ENCODE data around the gene ZBTB38. TPM values are rescaled to one million over a fixed set of nuclear protein-coding genes. Genes with fewer than 3 reads are reported as not detected.

The ZBTB38 gene
- total RNA-seq, 5 donors from 2014 or later (not counting 1 experiment from before 2014, with no cell fraction given): 38.7 to 72.3 (median 58.2) TPM

GRCh38 chr3:141362736-141363135 is 5.6 kb upstream of the ZBTB38 start:
- no peak overlapping the region for H3K27ac Mint-ChIP-seq
- ChIA-PET CTCF (interaction anchor here (0.7 to 4.3 kb wide), 6 partner anchors 9 to 98 kb away, joined by 3 to 43 read pairs (median 4); no protein-coding TSS in a partner anchor), POLR2A (no interaction called here)
- no peak for DNase-seq
- Histone ChIP-seq H3K36me3 (ENCODE audit: control insufficient read depth in 2 of 2, extremely low read depth in 1 of 2, insufficient read depth in 1 of 2, low read length in 1 of 2) (no peaks in the 10 kb centered on the region), H3K4me1 (ENCODE audit: control insufficient read depth in 1 of 2, extremely low read depth in 1 of 2, insufficient read depth in 2 of 2, low read length in 2 of 2) (peaks cover 0 to 4% of the 10 kb centered on the region in 2 experiments), H3K4me3 (ENCODE audit: control insufficient read depth in 1 of 2, extremely low read depth in 1 of 2, low read length in 1 of 2) (no peak overlapping the region), H3K27me3 (replicated peaks in 1 of 2; ENCODE audit: control insufficient read depth in 2 of 2, extremely low read depth in 1 of 2, insufficient read depth in 2 of 2, low read length in 1 of 2) (no peaks in the 10 kb centered on the region), H3K9me3 (no peaks in the 10 kb centered on the region), H3K27ac (ENCODE audit: low read length) (no peak overlapping the region)
- no CpG with 5 or more reads among the region's 1 CpG for WGBS (ENCODE audit: insufficient coverage)
- no peak overlapping the region for H3K4me3 Mint-ChIP-seq
- H3K4me1 Mint-ChIP-seq: peaks cover 0 to 8% (median 6%) of the 10 kb centered on the region in 3 donors
- H3K9me3 Mint-ChIP-seq: peaks cover 0 to 3% (median 0%) of the 10 kb centered on the region in 3 donors
- H3K36me3 Mint-ChIP-seq: no peaks in the 10 kb centered on the region
- no peak for ATAC-seq (replicated peaks in 1 of 4)
- H3K27me3 Mint-ChIP-seq: peaks cover 0 to 3% of the 10 kb centered on the region in 2 donors

- DNase-seq (no peak), ATAC-seq (replicated peaks in 1 of 4) (no peak)
- Mint-ChIP-seq H3K4me1 (peaks cover 0 to 13% (median 11%) of the 10 kb centered on the region in 3 donors), H3K27me3 (peaks cover 0 to 3% of the 10 kb centered on the region in 2 donors), H3K4me3 (no peak overlapping the region), H3K36me3 (no peaks in the 10 kb centered on the region), H3K9me3 (peaks cover 0 to 3% (median 0%) of the 10 kb centered on the region in 3 donors), H3K27ac (no peak overlapping the region)
- ChIA-PET POLR2A (interaction anchor here in 1 of 2 donors (0.7 to 0.8 kb wide), 2 partner anchors 135 to 190 kb away, joined by 3 to 7 read pairs; no protein-coding TSS in a partner anchor), CTCF (interaction anchor here (0.7 kb wide), 2 partner anchors 14 to 81 kb away, joined by 7 to 12 read pairs; no protein-coding TSS in a partner anchor)
- Histone ChIP-seq H3K4me1 (ENCODE audit: control insufficient read depth in 1 of 2, extremely low read depth in 1 of 2, insufficient read depth in 2 of 2, low read length in 2 of 2) (peaks cover 0 to 4% of the 10 kb centered on the region in 2 experiments), H3K4me3 (ENCODE audit: control insufficient read depth in 1 of 2, extremely low read depth in 1 of 2, low read length in 1 of 2) (no peak overlapping the region), H3K36me3 (ENCODE audit: control insufficient read depth in 2 of 2, extremely low read depth in 1 of 2, insufficient read depth in 1 of 2, low read length in 1 of 2) (no peaks in the 10 kb centered on the region), H3K9me3 (no peaks in the 10 kb centered on the region), H3K27me3 (replicated peaks in 1 of 2; ENCODE audit: control insufficient read depth in 2 of 2, extremely low read depth in 1 of 2, insufficient read depth in 2 of 2, low read length in 1 of 2) (no peaks in the 10 kb centered on the region), H3K27ac (ENCODE audit: low read length) (no peak overlapping the region)
- 100% methylated on average over 1 of the region's 1 CpG for WGBS (ENCODE audit: insufficient coverage)
Observed at GRCh38 chr3:141365201-141365600, 3.1 kb upstream of the ZBTB38 start.

GRCh38 chr3:141366285-141367037 is 1.8 kb upstream of the ZBTB38 start:
- no peaks in the 10 kb centered on the region for H3K36me3 ChIP-seq (ENCODE audit: control insufficient read depth in 2 of 2, extremely low read depth in 1 of 2, insufficient read depth in 1 of 2, low read length in 1 of 2)
- no peaks in the 10 kb centered on the region for H3K4me1 ChIP-seq (ENCODE audit: control insufficient read depth in 1 of 2, extremely low read depth in 1 of 2, insufficient read depth in 2 of 2, low read length in 2 of 2)
- no peak overlapping the region for H3K4me3 Mint-ChIP-seq
- CTCF ChIA-PET: interaction anchor here in 1 of 2 donors (1.0 kb wide), 1 partner anchor 64 kb away, joined by 8 read pairs; no protein-coding TSS in a partner anchor
- no peak overlapping the region for H3K27ac ChIP-seq (ENCODE audit: low read length)
- ATAC-seq (replicated peaks in 1 of 4) (no peak), DNase-seq (no peak)
- peaks cover 0 to 3% (median 0%) of the 10 kb centered on the region in 3 donors for H3K9me3 Mint-ChIP-seq
- no peak overlapping the region for H3K4me3 ChIP-seq (ENCODE audit: control insufficient read depth in 1 of 2, extremely low read depth in 1 of 2, low read length in 1 of 2)
- no peaks in the 10 kb centered on the region for H3K27me3 ChIP-seq (replicated peaks in 1 of 2; ENCODE audit: control insufficient read depth in 2 of 2, extremely low read depth in 1 of 2, insufficient read depth in 2 of 2, low read length in 1 of 2)
- POLR2A ChIA-PET: no interaction called here
- no peaks in the 10 kb centered on the region for H3K36me3 Mint-ChIP-seq
- peaks cover 0 to 7% (median 4%) of the 10 kb centered on the region in 3 donors for H3K4me1 Mint-ChIP-seq
- H3K9me3 ChIP-seq: no peaks in the 10 kb centered on the region
- peaks cover 0 to 3% of the 10 kb centered on the region in 2 donors for H3K27me3 Mint-ChIP-seq
- no peak overlapping the region for H3K27ac Mint-ChIP-seq
- 90% methylated on average over 2 of the region's 5 CpGs for WGBS (ENCODE audit: insufficient coverage)

- Histone ChIP-seq H3K27me3 (replicated peaks in 1 of 2; ENCODE audit: control insufficient read depth in 2 of 2, extremely low read depth in 1 of 2, insufficient read depth in 2 of 2, low read length in 1 of 2) (no peaks in the 10 kb centered on the region), H3K27ac (ENCODE audit: low read length) (no peak overlapping the region), H3K4me3 (ENCODE audit: control insufficient read depth in 1 of 2, extremely low read depth in 1 of 2, low read length in 1 of 2) (no peak overlapping the region), H3K9me3 (no peaks in the 10 kb centered on the region), H3K4me1 (ENCODE audit: control insufficient read depth in 1 of 2, extremely low read depth in 1 of 2, insufficient read depth in 2 of 2, low read length in 2 of 2) (no peaks in the 10 kb centered on the region), H3K36me3 (ENCODE audit: control insufficient read depth in 2 of 2, extremely low read depth in 1 of 2, insufficient read depth in 1 of 2, low read length in 1 of 2) (no peaks in the 10 kb centered on the region)
- ChIA-PET CTCF (interaction anchor here in 1 of 2 donors (0.5 to 1.0 kb wide), 2 partner anchors 64 to 221 kb away, joined by 4 to 8 read pairs; no protein-coding TSS in a partner anchor), POLR2A (no interaction called here)
- Mint-ChIP-seq H3K9me3 (peaks cover 0 to 3% (median 0%) of the 10 kb centered on the region in 3 donors), H3K27me3 (peaks cover 0 to 3% of the 10 kb centered on the region in 2 donors), H3K27ac (no peak overlapping the region), H3K36me3 (no peaks in the 10 kb centered on the region), H3K4me1 (peaks cover 0 to 7% (median 4%) of the 10 kb centered on the region in 3 donors), H3K4me3 (no peak overlapping the region)
- DNase-seq (no peak), ATAC-seq (replicated peaks in 1 of 4) (no peak)
- WGBS (ENCODE audit: insufficient coverage): 90% methylated on average over 8 of the region's 12 CpGs
Observed at GRCh38 chr3:141367038-141367730, 1.1 kb upstream of the ZBTB38 start.

GRCh38 chr3:141368925-141369794 is 856 bp downstream of the ZBTB38 start:
- Mint-ChIP-seq H3K4me3 (no peak overlapping the region), H3K9me3 (no peaks in the 10 kb centered on the region), H3K27me3 (no peaks in the 10 kb centered on the region), H3K4me1 (peaks cover 0 to 7% (median 4%) of the 10 kb centered on the region in 3 donors), H3K36me3 (no peaks in the 10 kb centered on the region), H3K27ac (no peak overlapping the region)
- no peaks in the 10 kb centered on the region for H3K36me3 ChIP-seq (ENCODE audit: control insufficient read depth in 2 of 2, extremely low read depth in 1 of 2, insufficient read depth in 1 of 2, low read length in 1 of 2)
- ChIA-PET POLR2A (interaction anchor here in 1 of 2 donors (0.6 to 1.0 kb wide), 3 partner anchors 71 to 240 kb away, joined by 3 read pairs; no protein-coding TSS in a partner anchor), CTCF (interaction anchor here (0.5 to 3.0 kb wide), 20 partner anchors 13 to 207 kb away, joined by 3 to 31 read pairs (median 4); no protein-coding TSS in a partner anchor)
- ATAC-seq (replicated peaks in 1 of 4) (no peak), DNase-seq (no peak)
- H3K9me3 ChIP-seq: no peaks in the 10 kb centered on the region
- H3K4me3 ChIP-seq (ENCODE audit: control insufficient read depth in 1 of 2, extremely low read depth in 1 of 2, low read length in 1 of 2): no peak overlapping the region
- no peak overlapping the region for H3K27ac ChIP-seq (ENCODE audit: low read length)
- H3K27me3 ChIP-seq (replicated peaks in 1 of 2; ENCODE audit: control insufficient read depth in 2 of 2, extremely low read depth in 1 of 2, insufficient read depth in 2 of 2, low read length in 1 of 2): no peaks in the 10 kb centered on the region
- 96% methylated on average over 4 of the region's 15 CpGs for WGBS (ENCODE audit: insufficient coverage)
- no peaks in the 10 kb centered on the region for H3K4me1 ChIP-seq (ENCODE audit: control insufficient read depth in 1 of 2, extremely low read depth in 1 of 2, insufficient read depth in 2 of 2, low read length in 2 of 2)
